HT1080 (cell line): ENCODE results near the gene LRRC27. TPM values are rescaled to one million over a fixed set of nuclear protein-coding genes. Genes with fewer than 3 reads are reported as not detected.
"Not testable (repeated sequence)": the region's sequence is repeated elsewhere in the genome, so short reads cannot be mapped to it uniquely, and the experiment has no call there.

ENCODE experiments used
- DNase-seq: peaks from one replicate; pipeline ENCODE4 v3.0.0-alpha.2; 2015; ENCODE audit warnings: low read depth
- polyA plus RNA-seq, 2 experiments: library from polyadenylated mRNA; depleted of rRNA; stranded (reverse); fragments of >200 nt; gene quantifications; 2 replicates each; pipeline ENCODE4 v1.2.3, GENCODE V29; 2015
- total RNA-seq: library from RNA; depleted of rRNA; stranded (reverse); fragments of >200 nt; shearing (Covaris generic); gene quantifications from 2 replicates; pipeline ENCODE4 v1.2.3, GENCODE V29; 2014; rRNA removed

The LRRC27 gene
- total RNA-seq = 2.4 and 5.2 TPM in 2 replicates
- 3.2 and 5.9 TPM in 2 replicates for polyA plus RNA-seq (2015; cell fraction: cytosol; rRNA removed)
- 4.9 and 8.1 TPM in 2 replicates for polyA plus RNA-seq (2015; cell fraction: nucleus; rRNA removed)

- DNase-seq = peak; percentile 93
These were observed at the start of gene LRRC27 for GRCh38 chr10:132331601-132332432. TSS of gene LRRC27 (plus strand) at chr10:132332193. CDS start at chr10:132333525, 1,332 bp downstream.

GRCh38 chr10:132282667-132283603 lies 49.1 kb upstream of the LRRC27 start:
- DNase-seq = no peak

GRCh38 chr10:132283604-132284382 lies 48.2 kb upstream of the LRRC27 start:
- no peak for DNase-seq

- no peak for DNase-seq
These were observed 42.6 kb upstream of the LRRC27 start for GRCh38 chr10:132289439-132289838.

GRCh38 chr10:132290631-132291030 lies 41.4 kb upstream of the LRRC27 start:
- DNase-seq = no peak

DNA sequence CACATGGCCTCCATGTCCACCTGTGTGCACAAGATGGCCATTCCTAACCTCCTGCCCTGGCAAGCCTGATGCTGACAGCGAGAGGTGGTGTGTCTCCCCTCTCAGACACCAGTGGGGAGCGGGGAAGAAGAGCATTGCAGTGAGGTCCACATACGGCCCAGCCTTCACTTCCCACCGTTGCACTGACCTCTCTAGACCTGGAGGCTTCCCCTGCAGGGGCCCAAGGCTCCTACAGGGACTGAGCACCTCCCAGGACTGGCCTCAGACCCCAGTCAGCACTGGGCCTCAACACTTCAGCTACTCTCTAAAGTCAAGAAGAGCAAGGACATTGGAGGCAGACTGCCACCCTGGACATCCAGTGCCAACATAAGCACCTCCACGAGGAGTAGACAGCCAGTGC lies 40.2 kb upstream of the LRRC27 start:
- no peak for DNase-seq

DNA sequence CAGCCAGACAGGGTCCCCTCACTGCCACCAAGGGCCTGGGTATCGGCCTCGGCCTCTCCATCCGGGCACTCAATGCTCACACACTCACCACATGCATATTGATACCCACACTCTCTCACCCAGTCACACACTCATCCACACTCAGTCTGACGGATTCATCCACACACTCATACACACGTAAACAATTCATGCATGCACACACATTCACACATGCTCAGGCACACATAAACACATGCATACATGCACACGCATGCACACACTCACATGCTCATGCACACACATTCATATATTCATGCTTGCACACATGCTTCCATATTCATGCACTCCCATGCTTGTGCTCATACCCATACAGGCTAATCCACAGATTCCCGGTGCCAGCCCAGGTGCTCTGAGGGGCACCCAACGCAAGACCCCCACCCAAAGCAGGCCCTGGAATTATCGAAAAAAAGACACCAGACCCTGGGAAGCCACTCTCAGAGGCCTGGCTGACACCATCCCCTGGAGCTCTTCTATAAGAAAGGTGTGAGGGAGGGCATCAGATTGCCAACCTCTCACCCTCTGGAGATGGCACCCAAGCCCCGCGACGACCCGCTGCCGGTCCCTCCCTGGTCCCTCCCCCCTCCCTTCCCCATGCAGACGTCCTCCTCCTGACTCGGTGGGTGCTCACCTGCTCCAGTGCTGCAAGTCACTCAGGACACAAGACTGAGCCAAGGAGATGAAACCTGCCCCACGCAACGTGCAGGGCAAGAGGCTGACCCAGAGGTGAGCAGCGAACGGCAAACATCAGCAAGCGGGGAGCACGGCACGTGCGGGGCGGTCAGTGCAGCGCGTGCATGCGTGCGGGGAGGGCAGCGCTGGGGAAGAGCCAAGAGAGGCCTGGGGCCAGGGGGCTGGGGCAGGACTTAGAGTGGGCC lies 39.4 kb upstream of the LRRC27 start:
- no peak for DNase-seq

DNA sequence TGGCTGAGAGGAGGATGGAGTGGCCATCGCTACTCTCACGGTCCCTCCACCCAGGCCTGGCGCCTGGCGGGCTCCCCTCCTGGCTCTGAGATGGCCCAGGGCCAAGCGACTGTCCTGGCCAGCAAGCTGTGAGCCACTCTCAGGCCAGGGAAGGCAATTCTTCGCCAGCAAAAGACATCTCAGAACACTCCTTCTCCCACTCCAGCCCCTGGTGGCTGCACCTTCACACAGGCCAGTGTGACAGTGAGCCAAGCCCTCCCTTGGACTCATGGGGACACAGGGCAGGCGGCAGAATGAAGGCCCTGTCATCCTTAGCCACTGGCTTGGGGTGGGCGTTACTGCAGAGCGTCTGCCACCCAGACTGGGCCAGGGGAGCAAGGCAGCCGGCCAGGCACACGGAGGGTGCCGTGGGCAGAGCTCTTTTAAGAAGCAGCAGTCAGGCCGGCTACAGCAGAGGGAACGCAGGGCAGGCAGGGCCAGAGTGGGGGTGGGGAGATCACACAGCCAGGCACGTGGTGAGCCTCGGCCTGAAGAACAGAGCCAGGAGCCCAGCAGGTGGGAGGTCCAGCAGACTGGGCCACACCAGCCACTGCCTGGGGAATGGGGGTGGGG lies 38.7 kb upstream of the LRRC27 start:
- DNase-seq = no peak

DNA sequence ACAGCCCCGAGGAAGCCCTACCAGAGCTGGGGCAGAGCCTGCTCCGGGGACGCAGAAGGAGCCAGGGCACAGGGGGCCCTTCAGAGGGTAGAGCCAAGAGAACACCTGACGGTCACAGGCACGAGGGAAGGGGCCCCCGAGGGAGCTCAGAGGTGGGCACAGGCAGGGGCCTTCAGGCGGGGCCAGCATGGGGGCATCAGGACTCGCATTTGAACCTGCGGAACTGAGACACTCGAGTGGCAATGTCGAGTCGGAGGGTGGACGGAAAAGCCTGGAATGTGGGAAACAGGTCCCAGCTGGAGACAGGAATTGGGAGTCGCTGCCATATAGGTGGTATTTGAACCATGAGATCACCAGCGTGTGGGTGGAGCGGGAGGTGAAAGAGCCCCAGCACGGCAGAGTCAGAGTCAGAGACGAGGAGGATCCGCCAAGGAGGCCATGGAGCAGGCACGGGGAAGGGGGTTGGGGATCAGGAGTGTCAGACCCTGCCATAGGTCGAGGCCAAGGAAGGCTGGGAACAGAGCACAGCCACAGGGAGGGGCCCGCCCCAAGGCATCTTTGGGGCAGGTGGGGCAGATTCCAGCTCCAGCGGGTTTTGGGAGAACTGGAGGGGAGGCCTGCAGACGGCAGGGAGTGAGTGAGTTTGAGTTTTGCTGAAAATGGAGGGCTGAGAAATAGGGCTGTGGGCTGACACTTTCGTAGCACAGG lies 38.0 kb upstream of the LRRC27 start:
- no peak for DNase-seq

- DNase-seq = no peak
These were observed 37.3 kb upstream of the LRRC27 start for GRCh38 chr10:132294561-132295318.

DNA sequence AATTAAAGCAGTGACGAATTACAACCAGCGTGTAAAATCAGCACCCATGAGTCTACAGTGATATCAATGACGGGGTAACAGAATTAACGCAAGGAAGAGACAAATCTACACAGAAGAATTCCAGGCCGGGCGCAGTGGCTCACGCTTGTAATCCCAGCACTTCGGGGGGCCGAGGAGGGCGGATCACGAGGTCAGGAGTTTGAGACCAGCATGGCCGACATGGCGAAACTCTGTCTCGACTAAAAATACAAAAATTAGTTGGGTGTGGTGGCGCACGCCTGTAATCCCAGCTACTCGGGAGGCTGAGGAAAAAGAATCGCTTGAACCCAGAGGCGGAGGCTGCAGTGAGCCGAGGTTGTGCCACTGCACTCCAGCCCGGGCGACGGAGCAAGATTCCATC lies 36.5 kb upstream of the LRRC27 start:
- DNase-seq = not testable (repeated sequence)

GRCh38 chr10:132296666-132297443 lies 35.1 kb upstream of the LRRC27 start:
- DNase-seq = no peak

DNA sequence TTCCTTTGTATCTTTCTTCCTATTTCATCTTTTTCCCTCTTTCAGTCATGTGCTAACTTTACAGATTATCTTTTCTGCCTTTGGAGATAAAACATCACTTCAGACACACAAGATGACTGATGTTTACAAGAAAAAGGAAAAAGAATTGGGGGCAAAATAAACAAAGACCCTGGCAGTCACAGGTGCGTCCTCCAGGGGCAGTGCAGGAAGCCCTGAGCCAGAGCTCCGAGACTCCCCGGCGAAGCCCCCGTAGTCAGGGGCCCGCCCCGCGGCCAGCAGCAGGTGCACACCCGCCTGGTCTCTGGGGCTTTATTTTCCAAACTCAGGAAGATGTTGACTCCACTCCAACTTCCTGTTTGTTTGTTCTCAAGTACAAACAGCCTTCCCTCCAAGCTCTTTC lies 34.5 kb upstream of the LRRC27 start:
- no peak for DNase-seq

- DNase-seq = no peak
These were observed 33.7 kb upstream of the LRRC27 start for GRCh38 chr10:132298038-132298881.

DNA sequence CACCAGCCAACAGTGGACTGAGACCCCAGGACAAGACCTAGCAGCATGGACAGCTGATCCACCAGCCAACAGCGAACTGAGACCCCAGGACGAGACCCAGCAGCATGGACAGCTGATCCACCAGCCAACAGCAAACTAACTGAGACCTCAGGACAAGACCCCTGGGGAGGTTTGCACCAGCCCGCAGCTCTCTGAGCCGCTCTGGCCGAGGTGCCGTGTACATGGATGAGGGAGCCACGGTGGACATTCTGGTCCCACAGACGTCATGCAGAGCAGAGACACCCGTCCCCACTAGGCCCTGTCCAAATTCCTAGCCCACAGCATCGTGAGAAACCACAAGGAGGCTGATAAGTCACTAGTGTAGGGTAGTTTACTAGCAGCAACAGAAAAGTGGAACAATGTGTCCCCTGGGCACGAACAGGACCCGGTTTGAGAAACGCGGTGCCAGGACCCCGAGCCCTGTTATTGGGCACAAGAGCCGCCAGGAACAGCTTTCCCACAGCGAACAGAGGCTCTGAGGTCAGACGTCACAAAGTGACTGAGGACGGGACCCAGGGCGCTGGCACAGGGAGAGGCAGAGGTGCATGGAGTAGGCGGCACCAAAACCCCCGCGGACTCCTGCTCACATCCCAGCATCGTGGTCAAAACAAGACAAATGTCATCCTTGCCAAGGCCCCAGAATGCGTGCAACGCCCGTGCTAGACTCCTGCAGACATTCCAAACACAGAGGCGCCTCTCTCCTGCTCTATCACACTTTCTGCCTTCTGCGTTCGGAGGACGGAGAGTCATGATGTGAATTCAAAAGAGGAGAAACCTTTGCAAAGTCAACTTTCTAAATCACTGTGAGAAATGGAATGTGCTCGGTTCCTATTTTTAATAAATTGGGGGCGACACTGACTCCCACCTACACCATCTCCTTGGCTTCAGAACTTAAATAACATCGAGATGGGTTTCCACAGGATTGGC lies 32.3 kb upstream of the LRRC27 start:
- no peak for DNase-seq
